GM11168 (cell line): Measurements from ENCODE around the gene RREB1.
"Not testable (repeated sequence)": the region's sequence is repeated elsewhere in the genome, so short reads cannot be mapped to it uniquely, and the experiment has no call there.

Experiments
- in situ Hi-C: fragments of 300-500 bp; cut with MboI; formaldehyde crosslinking; loops from one replicate; pipeline ENCODE4 v1.12.0; 2022; ENCODE audit warnings: low sequenced_read_pairs; ENCODE audit not compliant: unreplicated experiment

The RREB1 gene

GRCh38 chr6:7268816-7269555 lies 161.2 kb downstream of the RREB1 start:
- in situ Hi-C loops = no loop called here

GRCh38 chr6:7269816-7270215 lies 162.1 kb downstream of the RREB1 start:
- in situ Hi-C loops = no loop called here

- in situ Hi-C loops = no loop called here
These were observed 162.8 kb downstream of the RREB1 start for GRCh38 chr6:7270320-7271204.

GRCh38 chr6:7271205-7271534 lies 163.4 kb downstream of the RREB1 start:
- in situ Hi-C loops = no loop called here

- in situ Hi-C loops = no loop called here
These were observed 165.9 kb downstream of the RREB1 start for GRCh38 chr6:7273709-7274108.

- in situ Hi-C loops = not testable (repeated sequence)
These were observed 166.8 kb downstream of the RREB1 start for GRCh38 chr6:7274525-7274924.

- in situ Hi-C loops = no loop called here
These were observed 168.4 kb downstream of the RREB1 start for GRCh38 chr6:7276199-7276524.

- in situ Hi-C loops = loop anchor here (10.0 kb wide), 1 partner anchor 332 kb away; no protein-coding TSS in a partner anchor
These were observed 174.5 kb downstream of the RREB1 start for GRCh38 chr6:7282097-7282906.

- in situ Hi-C loops = loop anchor here (10.0 kb wide), 1 partner anchor 331 kb away; no protein-coding TSS in a partner anchor
These were observed 175.9 kb downstream of the RREB1 start for GRCh38 chr6:7283676-7284075.

GRCh38 chr6:7285416-7285815 lies 177.7 kb downstream of the RREB1 start:
- in situ Hi-C loops = loop anchor here (10.0 kb wide), 1 partner anchor 329 kb away; no protein-coding TSS in a partner anchor

- in situ Hi-C loops = no loop called here
These were observed 182.3 kb downstream of the RREB1 start for GRCh38 chr6:7290079-7290478.

GRCh38 chr6:7292596-7293255 lies 185.0 kb downstream of the RREB1 start:
- in situ Hi-C loops = no loop called here

GRCh38 chr6:7295916-7296315 lies 188.2 kb downstream of the RREB1 start:
- in situ Hi-C loops = no loop called here

GRCh38 chr6:7296602-7297001 lies 188.8 kb downstream of the RREB1 start:
- in situ Hi-C loops = no loop called here

- in situ Hi-C loops = no loop called here
These were observed 190.4 kb downstream of the RREB1 start for GRCh38 chr6:7298113-7298512.

GRCh38 chr6:7300926-7301325 lies 193.2 kb downstream of the RREB1 start:
- in situ Hi-C loops = no loop called here
